Stimulated activated CD4-positive, alpha-beta T cell treated with anti-CD3 and anti-CD28 coated beads, TNF-alpha, amount 100 ng/mL, for 1 hour (primary cell): ENCODE results near the gene SCN9A.
"Not testable (repeated sequence)": the region's sequence is repeated elsewhere in the genome, so short reads cannot be mapped to it uniquely, and the experiment has no call there.

Experiments used
- DNase-seq, 3 donors: peaks; one replicate each; pipeline ENCODE4 v3.0.0-alpha.2; 2020; ENCODE audit warnings: low read depth in 3 of 3, low spot score in 1 of 3

SCN9A gene

DNA sequence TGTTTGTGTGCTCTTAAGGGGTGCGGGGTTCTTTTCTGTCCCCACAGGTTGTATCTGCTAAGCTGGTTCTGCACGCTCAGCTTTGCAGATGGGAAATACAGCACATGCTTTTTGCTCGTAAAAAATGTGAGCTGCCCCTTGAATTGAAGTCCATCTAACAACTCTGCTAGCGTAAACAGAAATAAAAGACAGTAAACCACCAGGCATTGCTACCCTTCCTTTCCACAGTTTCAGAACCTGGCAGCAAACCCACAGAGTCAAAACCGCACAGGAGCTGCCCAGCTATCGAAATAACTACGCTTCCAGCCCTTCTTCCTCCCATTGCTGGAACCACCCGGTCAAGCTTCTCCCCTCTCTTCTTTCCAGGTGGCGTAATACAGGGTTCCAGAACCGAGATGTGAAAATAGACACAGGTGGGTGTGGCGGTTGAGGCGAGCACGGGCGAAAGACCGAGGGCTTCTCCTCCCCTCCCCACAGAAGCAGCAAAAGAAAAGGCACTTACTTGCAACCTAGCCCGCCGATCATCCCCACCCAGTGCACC is 479 bp downstream of the SCN9A start:
- no peak for DNase-seq

DNA sequence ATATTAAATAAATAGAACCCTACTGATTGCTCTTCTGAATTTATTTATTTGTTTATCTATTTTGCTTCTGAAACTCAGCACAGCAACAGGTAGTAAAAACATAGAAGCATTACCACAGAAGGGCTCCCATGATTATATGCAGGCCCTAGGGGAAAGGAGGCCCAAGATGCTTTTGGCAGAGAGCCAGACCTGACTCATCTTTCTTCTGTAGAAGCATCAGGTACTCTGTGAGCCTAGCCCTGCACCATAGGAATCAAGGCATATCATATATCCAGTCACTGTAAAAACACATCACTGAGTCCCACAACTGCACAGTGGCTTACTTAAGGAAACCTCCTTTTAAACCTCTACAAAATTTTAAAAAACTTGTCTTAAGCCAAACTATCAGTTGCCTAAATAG is 1.8 kb downstream of the SCN9A start:
- DNase-seq, result no peak

DNA sequence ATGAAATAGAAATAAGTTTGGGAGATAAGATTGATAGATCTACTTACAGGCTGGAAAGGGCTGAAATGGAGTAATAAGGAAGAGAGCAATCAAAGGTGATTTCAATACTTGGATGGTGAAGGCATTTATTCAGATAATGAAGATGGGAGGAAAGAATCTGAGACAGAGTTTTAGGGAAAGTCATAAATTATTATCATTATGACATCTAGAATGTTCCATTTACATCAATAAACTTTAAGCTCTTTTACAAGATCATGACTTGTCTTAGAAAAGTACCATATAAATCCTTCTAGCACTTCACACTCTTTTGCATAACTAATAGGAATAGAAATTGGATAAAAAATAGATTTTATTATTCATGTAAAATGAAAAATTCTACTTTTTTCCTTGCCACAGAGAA is 2.2 kb downstream of the SCN9A start:
- DNase-seq, result no peak

DNA sequence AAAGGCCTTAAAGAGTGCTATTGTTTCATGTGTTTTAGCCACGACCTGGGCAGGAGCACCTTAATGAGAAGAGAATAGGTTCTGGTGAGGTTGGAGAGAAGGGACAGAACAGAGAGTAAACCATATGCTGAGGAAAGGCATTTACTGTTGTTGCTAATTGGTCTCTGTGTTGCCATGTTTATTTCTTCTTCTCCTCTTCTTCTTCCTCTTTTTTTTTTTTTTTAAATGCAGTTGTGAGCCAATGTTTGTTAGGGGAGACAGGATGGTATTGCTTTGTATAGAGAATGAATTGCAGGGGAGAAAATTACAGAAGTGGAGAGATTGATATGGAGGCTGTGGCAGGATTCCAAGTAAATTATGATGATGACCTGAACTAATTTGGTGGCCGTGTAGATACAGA is 2.6 kb downstream of the SCN9A start:
- DNase-seq, result no peak

DNA sequence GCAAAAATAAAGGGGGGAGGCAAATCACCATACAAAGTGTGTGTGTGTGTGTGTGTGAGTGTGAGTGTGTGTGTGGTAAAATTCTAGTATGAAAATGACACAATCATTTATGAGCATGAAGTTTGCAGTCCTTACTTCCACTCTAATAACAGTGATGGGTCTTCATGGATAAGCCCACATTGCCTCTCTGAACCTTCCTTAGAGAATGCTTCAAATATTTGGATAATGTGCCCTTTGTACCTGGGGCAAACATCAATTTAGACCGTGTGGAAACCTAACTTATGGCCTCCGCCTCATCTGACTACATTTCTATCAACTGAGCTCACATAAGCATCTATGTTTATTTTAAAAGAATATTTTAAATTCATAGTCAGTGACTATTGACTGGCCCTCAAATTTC is 3.7 kb downstream of the SCN9A start:
- no peak for DNase-seq

DNA sequence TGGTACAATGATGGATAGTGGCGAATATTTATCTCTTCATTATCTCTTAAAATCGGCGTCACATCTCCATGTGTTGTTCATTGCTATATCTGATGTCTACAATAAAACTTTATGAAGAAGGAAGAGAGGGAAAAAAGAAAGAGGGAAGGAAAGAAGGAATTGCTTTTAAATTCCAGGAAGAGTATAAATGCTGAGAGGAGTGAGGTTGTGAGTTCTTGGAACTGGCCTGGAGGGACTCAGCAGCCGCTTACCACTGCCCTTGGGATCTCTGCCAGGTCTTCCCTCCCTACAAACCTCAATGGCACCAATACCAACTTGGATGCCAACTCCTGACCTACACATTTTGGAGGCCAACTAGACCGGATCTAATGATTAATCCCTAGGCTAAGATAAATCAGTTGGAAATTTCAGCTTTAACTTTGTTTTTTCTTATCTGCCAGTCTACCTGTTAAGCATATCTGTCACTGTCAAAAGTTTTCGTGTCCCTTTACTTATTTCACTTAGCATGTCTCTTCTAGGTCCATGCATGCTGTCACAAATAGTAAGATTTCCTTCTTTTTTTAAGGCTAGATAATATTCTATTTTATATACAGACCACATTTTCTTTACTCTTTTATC is 9.8 kb downstream of the SCN9A start:
- no peak for DNase-seq

DNA sequence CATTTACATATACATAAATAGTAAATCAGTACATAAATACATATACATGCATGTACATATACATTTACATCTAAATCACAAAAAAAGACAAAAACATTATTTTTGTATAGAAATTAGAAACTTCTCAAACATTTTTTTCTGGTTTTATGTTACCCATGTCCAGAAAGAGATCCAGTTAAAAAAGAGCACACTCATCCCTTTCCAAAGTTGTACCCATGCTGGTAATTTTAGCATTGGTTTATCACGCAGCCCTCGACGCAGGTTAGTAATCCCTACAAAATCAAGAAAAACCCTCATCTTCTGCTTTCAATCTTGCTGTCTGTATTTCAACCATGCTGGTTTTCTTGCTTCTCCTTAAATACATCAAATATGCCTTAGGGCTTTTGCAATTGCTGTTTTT is 10.5 kb downstream of the SCN9A start:
- DNase-seq, result no peak

DNA sequence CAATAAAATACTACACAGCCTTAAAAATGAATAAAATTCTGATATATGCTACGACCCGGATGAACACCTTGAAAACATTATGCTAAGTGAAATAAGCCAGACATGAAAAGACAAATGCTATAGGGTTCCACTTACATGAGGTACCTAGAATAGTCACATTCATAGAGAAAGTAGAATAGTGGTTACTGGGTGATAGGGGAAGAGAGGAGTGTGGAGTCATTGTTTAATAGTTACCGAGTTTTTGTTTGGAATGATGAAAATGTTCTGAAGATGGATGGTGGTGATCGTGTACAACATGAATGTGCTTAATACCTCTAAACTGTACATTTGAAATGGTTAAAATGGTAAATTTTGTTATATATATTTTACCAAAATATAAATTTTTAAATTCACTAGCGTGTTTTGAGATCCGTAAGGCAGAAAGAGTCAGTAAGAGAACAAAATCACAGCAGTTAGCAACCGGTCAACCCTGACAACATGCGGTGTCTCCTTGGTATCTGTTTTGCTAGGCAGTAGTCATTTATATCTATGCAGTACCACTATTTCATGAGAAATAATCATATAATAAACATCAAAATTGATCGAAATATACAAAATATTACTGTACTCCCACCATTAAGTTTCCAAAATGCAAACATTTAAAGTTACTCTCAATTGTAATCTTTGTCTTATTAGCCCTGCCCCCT is 11.1 kb downstream of the SCN9A start:
- DNase-seq, result no peak

DNA sequence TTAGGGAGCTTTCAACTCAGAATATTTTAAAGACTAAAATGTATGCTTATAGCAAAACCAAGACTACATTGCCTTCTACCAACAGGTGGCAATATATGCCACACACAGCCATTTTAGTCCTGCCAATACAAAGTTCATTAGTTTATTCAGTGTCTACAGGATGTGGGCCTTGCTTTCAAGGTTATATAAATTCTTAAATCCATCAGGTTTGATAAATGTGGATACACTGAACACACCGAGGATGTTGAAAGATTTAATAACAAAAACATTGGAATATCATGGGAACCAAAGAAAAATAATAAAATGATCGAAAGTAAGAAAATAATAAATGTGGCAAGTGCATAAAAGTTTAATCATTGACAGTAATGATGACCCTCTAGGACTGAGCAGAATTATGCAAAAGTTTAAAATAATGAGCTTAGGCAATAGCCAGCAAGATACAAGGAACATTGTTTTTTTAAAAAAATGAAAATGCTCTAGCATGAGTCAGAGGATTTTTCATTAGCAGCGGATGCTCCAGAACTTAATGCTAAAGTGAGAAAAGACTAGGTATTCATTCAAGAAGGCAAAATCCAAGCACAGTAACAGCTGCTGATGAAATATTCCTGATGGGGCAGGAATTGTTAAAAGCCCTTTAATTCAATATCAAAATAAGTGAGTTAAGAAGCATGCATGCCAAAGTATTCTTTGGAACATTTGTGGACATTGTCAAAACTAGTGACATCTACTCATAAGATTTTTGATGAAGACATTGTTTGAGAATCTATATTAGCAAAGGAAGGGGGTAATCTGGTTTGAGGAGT is 14.2 kb downstream of the SCN9A start:
- no peak for DNase-seq

DNA sequence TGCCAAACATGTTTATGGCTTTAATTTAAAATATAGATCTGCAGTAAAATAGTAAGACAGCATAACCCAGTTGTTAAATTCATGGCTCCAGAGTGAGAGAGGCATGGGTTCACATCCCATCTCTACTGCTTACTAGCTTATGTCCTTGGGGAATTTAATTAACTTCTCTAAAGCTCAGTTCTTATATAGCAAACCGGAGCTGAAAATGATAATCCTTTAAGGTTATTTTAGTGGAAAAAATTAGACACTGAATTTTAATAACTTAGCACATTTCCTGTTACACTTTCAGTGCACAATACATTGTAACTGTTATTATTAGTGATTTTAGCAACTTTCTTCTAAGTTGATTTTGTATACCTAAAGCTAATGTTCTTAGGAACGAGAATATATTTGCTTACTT is 14.8 kb downstream of the SCN9A start:
- DNase-seq, result no peak

DNA sequence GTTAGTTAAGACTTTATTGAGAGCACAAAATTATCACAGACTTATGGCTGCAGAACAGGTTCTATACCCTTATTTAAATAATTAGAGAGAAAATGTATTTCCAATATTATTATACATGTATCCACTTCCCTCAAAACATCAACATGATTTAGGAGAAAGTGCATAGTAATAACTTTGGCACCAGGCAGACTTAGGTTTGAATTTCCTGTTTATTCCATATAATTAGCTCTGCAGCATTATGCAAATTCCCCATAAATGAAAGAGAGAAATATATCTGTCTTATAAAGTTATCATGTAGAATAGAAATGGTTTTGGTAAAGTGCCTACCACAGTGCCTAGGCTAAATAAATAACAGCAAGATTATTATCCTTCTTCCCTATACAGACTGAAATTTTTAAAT is 15.3 kb downstream of the SCN9A start:
- no peak for DNase-seq

DNA sequence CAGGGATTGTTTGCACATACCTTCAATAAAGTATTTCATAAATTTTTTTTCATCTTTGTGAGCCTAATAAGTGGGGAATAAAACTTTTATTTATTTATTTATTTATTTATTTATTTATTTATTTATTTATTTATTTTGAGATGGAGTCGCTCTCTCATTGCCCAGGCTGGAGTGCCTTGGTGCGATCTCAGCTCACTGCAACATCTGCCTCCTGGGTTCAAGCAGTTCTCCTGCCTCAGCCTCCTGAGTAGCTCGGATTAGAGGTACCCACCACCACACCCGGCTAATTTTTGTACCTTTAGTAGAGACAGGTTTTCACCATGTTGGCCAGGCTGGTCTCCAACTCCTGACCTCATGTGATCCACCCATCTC is 17.8 kb downstream of the SCN9A start:
- DNase-seq, result not testable (repeated sequence)

DNA sequence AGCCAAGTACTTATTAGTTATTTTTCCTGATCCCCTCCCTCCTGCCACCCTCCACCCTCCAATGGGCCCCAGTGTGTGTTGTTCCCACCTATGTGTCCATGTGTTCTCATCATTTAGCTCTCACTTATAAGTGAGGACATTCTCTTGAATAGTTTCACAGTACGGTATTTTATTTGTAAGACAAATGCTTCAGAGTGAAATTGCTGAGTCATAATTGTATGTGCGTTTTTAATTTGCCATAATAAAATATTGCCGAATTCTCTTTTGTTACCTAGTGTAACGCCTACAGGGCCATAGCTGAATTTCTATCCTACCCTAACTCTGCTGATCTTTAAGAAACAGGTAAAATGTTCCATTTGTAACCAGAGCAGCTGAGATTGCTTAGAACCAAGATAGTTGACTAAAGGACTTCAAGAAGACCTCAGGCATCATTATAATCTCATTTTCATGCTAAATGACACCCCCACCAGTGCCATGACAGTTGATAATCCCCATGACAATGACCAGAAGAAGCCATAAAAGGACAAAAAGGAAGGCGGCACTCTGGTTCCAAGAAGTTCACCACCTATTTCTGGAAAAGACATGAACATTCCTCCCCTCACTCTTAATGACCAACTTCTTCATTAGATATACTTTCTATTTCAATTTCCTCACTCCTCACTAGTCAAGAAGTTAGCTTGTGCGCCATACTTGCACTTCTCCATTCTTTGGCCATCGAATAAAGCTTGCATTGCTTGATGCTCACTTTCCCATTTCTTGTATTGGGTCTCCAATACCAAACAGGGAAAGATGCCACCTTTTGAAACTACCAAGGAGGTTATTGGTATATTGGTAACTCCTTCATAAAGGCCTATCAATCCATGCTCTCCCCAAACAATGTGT is 18.4 kb downstream of the SCN9A start:
- no peak for DNase-seq

DNA sequence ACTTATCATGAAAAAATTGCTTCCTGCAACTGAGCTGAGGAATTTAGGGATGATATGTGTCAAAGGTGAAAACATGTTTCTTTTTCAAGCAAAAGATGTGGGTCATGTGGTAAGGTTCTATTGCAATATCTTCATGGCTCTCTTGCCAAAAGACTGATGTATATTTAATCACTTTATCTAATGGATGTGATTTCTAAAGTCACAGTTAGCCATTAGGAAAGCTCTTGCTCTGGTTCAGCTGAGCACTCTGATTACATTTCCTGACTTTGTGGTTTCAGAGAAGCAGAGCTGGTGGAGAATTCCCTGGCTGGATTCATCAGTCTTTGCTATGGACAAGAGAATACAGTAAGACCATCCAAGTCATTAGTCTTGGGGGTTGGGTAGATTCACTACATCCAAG is 24.4 kb downstream of the SCN9A start:
- no peak for DNase-seq

DNA sequence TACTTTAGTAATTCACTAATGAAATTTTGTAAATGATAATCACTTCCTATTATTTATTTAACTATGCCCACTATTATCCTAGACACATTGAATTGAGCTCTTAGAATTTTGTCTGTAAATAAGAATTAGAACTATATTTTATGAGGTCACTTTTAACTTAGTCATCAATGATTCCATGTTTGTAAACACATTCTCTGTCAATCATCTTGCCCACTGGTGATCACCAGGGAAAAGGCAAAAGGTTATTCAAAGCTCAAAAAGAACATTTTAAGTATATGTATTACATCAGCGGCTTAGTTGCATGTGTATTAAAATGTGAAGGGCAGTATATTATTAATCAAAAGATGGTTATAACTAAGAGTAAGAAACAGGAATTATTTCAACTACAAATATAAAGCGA is 25.2 kb downstream of the SCN9A start:
- DNase-seq, result no peak

DNA sequence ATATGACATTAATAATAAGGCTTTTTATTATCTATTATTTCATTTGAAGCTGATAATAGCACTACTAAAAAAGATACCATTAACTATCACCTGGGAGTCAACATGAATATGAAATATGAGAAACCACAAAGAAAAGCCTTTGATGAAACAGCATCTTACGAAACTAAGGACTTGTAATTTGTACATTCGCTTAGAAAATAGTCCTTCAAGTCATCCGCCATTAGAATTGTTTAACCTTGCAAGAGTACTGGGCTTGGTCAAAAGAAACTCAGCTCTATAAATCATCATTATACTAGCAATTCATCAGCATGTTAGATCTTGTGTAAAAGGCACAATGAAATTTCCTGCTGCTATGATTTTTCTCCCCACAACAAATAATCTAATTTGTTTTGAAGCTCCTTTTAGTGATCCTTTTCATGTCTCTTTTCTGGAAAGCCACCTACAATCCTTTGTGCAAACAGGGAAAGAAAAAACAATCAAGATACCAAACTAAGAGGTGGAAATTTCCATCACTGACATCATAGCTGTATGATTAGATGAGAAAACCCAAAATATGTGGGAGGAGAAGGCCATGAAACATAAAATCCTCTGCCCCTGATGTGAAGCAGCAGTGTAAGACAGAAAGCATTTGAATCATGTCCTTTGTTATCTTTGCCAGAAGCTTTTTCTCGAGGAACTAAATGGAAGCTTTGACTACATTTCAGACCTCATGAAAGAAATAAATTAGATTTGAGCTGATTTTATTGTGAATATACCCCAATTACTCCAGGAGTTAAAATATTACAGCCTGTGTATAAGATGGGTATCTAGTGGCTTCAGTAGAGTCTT is 31.2 kb downstream of the SCN9A start:
- DNase-seq, result no peak

DNA sequence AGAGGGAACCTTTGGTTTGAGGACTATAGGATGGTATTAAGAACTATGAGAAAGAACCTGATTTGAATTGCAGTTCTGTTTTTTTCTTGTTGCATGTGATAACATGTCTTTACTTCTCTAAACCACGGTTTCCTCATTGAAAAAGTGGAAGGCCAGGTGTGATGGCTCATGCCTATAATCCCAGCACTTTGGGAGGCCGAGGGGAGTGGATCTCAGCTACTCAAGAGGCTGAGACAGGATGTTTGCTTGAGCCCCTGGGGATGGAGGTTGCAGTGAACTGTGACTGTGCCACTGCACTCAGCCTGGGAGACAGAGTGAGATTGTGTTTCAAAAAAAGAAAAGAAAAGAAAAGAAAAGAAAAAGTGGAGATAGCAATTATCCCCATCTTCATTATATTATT is 32.3 kb downstream of the SCN9A start:
- no peak for DNase-seq

DNA sequence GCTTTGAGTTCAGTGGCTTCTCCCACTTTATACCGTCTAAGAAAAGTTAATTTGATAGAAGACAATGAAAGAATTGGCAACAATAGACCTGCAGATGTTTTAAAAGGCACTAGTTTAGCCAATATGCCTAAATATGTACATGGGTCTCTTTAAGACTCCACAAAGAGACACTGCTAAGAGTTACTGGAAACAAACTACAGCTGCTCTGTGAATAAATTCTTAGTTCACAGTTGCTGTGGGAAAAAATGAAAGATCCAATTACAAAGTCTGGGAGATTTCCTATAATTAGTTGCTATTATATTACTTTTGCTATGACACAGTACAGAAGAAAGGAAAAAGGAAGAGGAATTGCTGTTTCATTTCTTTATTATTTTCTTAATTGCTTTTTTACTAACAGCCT is 34.3 kb downstream of the SCN9A start:
- no peak for DNase-seq

DNA sequence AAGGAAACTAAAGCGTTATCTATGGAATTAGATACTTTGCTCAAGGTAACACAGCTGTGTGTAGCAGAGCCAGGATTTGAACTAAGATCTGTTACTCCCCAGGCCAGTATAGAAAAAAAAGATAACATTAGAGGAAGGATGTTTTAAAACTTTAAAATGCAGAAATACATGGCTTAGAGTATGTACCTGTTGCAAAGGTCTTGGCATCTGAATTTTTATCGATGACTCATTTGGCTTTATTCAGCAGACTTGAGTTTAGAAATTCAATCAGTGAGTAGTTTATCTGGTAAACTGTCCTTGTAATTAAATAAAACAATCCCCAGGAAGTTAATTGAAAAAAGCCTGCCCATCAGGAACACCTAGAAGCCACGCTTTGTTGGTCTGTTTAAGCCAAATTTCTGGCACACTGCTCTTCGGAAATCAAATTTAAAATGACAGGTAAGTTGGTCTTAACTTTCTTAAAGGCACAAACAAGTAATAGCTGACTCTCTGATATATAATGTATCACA is 36.9 kb downstream of the SCN9A start:
- no peak for DNase-seq

DNA sequence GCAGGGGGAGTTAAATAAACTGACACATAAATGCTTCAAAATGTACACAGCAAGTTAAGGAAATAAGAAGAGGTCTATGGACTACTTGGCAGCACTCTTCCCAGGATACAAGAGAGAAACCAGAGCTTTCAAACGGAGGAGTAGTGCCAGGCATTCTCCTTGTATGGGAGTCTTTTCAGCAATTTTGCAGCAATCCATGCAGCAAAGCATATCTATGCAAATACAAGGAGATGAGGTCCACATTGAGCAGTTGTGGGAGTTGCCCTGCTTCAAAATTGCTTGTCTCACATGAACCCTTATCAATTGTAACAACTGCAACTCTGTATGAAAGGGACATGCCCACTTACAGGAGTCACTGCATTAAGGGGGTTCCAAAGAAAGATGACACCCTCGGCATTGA is 37.8 kb downstream of the SCN9A start:
- no peak for DNase-seq
